Vagina (tissue), 2 donors: ENCODE data around the gene LSG1.

Experiments used
- CTCF ChIP-seq, 3 experiments: fragments of 450-650 bp in 2 of 3; fragments of 200-600 bp in 1 of 3; sonication (generic) in 1 of 3; IDR thresholded peaks; one replicate each; pipeline ENCODE4 v1.5.1; 2017 to 2019; ENCODE audit warnings: antibody characterized with exemption in 3 of 3, mild to moderate bottlenecking in 2 of 3, moderate library complexity in 2 of 3
- POLR2A ChIP-seq, 2 donors: fragments of 450-650 bp; IDR thresholded peaks; one replicate each; pipeline ENCODE4 v1.6.1; 2017; ENCODE audit warnings: antibody characterized with exemption in 2 of 2, mild to moderate bottlenecking in 2 of 2, moderate library complexity in 2 of 2
- POLR2AphosphoS5 ChIP-seq, 2 donors: sonication (generic); formaldehyde crosslinking; IDR thresholded peaks; one replicate each; pipeline ENCODE4 v1.9.0; 2017; ENCODE audit warnings: antibody characterized with exemption in 2 of 2, mild to moderate bottlenecking in 2 of 2, low read depth in 1 of 2; ENCODE audit not compliant: insufficient read depth in 1 of 2

- TF ChIP-seq CTCF (IDR thresholded peaks at IDR 0.05) (no peak), POLR2A (IDR thresholded peaks at IDR 0.05) (no peak), POLR2AphosphoS5 (IDR thresholded peaks at IDR 0.05; ENCODE audit: insufficient read depth in 1 of 2, low read depth in 1 of 2) (no peak)
Observed at GRCh38 chr3:194632809-194633348, 39.1 kb downstream of the LSG1 start.
